PFSK-1 (cell line): ENCODE measurements around the gene SYNE1.

ENCODE experiments used
- FOXP2 ChIP-seq: optimal IDR thresholded peaks from 2 replicates; pipeline ENCODE3; 2011; ENCODE audit warnings: borderline replicate concordance, control low read depth, inconsistent platforms; ENCODE audit not compliant: insufficient read depth; ENCODE audit errors: extremely low read length, extremely low read depth
- POLR2AphosphoS5 ChIP-seq: IDR thresholded peaks from 2 replicates; pipeline ENCODE4 v1.6.1; 2012; ENCODE audit warnings: low read depth, mild to moderate bottlenecking, control low read depth, low read length, moderate library complexity
- SIN3A ChIP-seq: IDR thresholded peaks from 2 replicates; pipeline ENCODE4 v1.6.1; 2012; ENCODE audit warnings: mild to moderate bottlenecking, low read length, moderate library complexity, borderline replicate concordance; ENCODE audit not compliant: insufficient read depth
- TAF1 ChIP-seq: IDR thresholded peaks from 2 replicates; pipeline ENCODE4 v1.6.1; 2012; ENCODE audit warnings: low read length, control low read depth, borderline replicate concordance; ENCODE audit not compliant: insufficient read depth

DNA sequence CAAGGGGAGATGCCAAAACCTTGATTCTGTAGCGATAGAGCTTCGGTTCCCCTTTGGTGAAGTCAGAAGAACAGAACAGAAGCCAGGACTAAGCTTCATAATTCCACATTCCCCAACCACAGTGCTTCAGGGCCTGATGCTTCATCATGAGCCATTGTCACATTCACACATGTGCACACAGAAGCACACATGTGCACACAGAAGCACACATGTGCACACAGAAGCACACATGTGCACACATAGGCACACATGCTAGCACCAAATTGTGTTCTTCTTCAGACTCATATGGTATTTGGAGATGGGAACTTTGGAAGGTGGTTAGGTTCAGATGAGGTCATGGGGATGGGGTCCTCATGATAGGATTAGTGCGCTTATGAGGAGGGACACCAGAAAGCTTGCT is 183.2 kb downstream of the SYNE1 start:
- TF ChIP-seq TAF1: no peak
- no peak for TF ChIP-seq POLR2AphosphoS5
- TF ChIP-seq SIN3A: no peak
- no peak for TF ChIP-seq FOXP2
